IPS-18c (cell line): ENCODE measurements around the gene OR10A7.
"Not testable (repeated sequence)": the region's sequence is repeated elsewhere in the genome, so short reads cannot be mapped to it uniquely, and the experiment has no call there.

Source experiments
- H3K4me3 ChIP-seq: 2 replicates; pipeline ENCODE4 v1.7.0; 2013; ENCODE audit warnings: low read depth, mild to moderate bottlenecking, low read length, moderate library complexity; ENCODE audit not compliant: insufficient read depth
- H3K9me3 ChIP-seq: one replicate; pipeline ENCODE4 v1.6.1; 2013; ENCODE audit warnings: mild to moderate bottlenecking, low read length, moderate library complexity; ENCODE audit not compliant: control insufficient read depth, insufficient read depth

OR10A7 gene, protein sequence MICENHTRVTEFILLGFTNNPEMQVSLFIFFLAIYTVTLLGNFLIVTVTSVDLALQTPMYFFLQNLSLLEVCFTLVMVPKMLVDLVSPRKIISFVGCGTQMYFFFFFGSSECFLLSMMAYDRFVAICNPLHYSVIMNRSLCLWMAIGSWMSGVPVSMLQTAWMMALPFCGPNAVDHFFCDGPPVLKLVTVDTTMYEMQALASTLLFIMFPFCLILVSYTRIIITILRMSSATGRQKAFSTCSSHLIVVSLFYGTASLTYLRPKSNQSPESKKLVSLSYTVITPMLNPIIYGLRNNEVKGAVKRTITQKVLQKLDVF

GRCh38 chr12:55220725-55221124, at the start of gene OR10A7:
OR10A7 (plus strand) TSS chr12:55221025; CDS start chr12:55221025, 0 bp downstream.
- Histone ChIP-seq H3K4me3 (no peak within 1 kb of the TSS), H3K9me3 (no peaks in the 10 kb centered on the region)

- Histone ChIP-seq H3K4me3 (no peak overlapping the region), H3K9me3 (peaks cover 3% of the 10 kb centered on the region)
Observed at GRCh38 chr12:55171445-55171844, 49.4 kb upstream of the OR10A7 start.

GRCh38 chr12:55171846-55172245, 49.0 kb upstream of the OR10A7 start:
- H3K4me3 ChIP-seq: not testable (repeated sequence)

DNA sequence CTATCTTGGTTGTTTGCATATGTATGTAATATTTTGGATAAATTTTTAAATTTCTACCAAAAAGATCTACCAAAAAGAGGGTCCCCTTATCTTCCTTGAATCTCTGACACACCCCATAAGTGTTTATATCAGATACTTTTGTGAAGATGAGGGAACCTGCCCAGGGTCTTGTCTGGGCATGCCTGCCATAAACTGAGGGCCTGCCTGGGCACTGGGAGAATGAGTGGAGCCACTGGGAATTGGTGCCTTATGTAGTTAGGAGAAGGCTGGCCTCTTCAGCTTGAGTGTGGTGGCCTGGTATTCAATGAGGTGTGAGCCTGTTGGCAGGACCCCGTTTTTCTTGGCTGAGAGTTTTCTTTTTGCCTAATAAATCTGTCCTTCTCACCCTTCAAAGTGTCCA, 48.1 kb upstream of the OR10A7 start:
- Histone ChIP-seq H3K4me3 (no peak overlapping the region), H3K9me3 (peaks cover 3% of the 10 kb centered on the region)

More at GRCh38 chr12:55171846-55172245, 49.0 kb upstream of the OR10A7 start:
- H3K9me3 ChIP-seq: not testable (repeated sequence)

GRCh38 chr12:55173456-55173855, 47.4 kb upstream of the OR10A7 start:
- no peak overlapping the region for H3K4me3 ChIP-seq

DNA sequence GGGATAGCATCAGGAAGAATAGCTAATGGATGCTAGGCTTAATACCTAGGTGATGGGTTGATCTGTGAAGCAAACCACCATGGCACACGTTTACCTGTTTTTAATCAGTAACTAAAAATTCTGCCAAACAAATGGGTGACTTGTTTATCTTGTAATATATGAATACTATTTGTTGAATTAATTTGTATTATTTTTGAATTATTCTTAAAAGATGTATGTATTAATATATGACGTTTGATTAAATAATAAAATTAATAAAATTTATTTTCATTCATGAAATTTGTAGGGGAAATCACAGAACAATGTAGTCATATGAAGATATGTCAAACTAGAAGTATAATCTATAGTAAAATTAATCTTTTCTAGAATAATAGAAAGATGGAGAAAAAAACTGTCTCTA, 32.3 kb upstream of the OR10A7 start:
- no peak overlapping the region for H3K4me3 ChIP-seq
- no peaks in the 10 kb centered on the region for H3K9me3 ChIP-seq

More at GRCh38 chr12:55173456-55173855, 47.4 kb upstream of the OR10A7 start:
- peaks cover 3% of the 10 kb centered on the region for H3K9me3 ChIP-seq

DNA sequence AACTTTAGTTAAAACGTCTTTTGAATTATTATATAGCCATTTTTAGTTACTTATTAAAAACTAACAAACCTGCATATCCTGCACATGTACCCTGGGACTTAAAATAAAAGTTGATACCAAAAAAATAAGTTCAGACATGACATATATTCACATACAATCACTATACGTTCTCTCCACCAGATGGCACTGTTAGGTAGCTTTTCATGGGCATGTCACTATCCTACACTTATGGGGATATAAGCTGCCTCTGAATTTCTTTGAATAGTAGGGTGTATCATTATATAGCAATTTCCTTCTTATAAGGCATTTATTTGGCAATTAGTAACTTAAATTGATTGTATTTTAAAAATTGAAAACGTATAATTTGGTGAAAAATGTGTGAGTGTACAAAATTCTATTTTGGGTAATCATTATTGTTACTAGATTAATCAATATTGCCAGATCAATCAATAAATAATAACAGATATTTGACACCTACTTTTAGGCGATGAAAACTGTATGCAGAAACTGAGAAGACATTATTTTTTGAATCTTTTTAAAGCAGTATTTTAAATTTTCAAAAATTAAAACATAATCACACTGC, 31.8 kb upstream of the OR10A7 start:
- Histone ChIP-seq H3K9me3 (no peaks in the 10 kb centered on the region), H3K4me3 (no peak overlapping the region)

GRCh38 chr12:55194382-55194781, 26.4 kb upstream of the OR10A7 start:
- no peaks in the 10 kb centered on the region for H3K9me3 ChIP-seq
- no peak overlapping the region for H3K4me3 ChIP-seq

DNA sequence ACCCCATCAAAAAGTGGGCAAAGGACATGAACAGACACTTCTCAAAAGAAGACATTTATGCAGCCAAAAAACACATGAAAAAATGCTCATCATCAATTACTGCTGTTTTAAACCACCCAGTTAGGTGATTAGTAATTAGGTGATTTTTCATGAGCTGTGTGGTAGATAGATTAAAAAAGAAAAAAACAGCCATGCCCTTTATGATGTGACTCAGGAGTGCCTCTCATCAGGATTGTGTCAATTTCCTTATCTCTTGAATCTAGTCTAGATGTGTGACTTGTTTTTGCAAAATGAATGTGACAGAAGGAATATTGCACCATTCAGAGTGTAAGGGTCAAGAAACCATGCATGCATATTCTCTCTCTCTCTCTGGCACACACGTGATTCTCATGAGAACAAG, 5.7 kb downstream of the OR10A7 start:
- no peaks in the 10 kb centered on the region for H3K9me3 ChIP-seq
- H3K4me3 ChIP-seq: no peak overlapping the region

- Histone ChIP-seq H3K9me3 (no peaks in the 10 kb centered on the region), H3K4me3 (no peak overlapping the region)
Observed at GRCh38 chr12:55227643-55228042, 6.8 kb downstream of the OR10A7 start.

- H3K9me3 ChIP-seq: no peaks in the 10 kb centered on the region
- H3K4me3 ChIP-seq: no peak within 1 kb of the TSS
Observed at GRCh38 chr12:55244309-55244708, 23.5 kb downstream of the OR10A7 start, which contains the start of gene OR6C74. OR6C74 (plus strand) TSS chr12:55244609; CDS start chr12:55247288, 2,679 bp downstream.

GRCh38 chr12:55246159-55246558, 25.3 kb downstream of the OR10A7 start:
- H3K9me3 ChIP-seq: no peaks in the 10 kb centered on the region

DNA sequence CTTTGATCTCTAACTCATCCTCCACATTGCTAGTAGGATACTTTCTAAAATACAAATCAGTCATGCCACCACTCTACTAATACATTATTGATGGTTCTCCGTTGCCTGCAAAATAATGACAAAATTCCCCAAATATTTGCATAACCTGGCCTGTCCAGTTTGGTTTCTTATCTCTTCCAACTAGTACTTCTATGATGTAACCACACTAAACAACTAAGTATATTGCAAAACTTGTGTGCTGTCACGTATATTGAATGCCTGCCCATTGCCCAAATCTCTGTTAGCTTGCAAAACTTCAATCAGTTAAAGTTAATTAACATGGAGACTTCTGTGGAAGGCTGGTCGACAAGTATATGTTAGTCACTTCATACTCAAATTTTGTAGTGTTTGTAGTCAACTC, 30.1 kb downstream of the OR10A7 start:
- Histone ChIP-seq H3K4me3 (no peak overlapping the region), H3K9me3 (no peaks in the 10 kb centered on the region)

More at GRCh38 chr12:55246159-55246558, 25.3 kb downstream of the OR10A7 start:
- no peak overlapping the region for H3K4me3 ChIP-seq

DNA sequence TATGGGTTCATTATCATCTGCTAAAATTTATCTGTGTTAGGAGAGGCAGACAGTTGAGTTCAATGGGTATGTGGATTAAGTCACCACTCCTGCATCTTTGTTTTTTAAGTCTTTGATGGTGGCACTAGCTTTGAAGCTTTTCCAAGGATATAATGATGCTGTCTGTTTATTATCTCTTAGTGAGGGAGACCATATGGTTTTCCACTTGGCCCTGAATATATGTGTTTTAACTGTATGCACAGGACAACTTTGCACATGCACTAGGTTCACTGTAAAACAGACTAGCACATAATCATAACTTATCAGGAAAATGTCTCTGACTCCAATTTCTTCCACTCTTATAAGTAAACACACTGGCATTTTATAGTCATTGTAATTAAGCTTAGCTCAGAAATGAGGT, 32.5 kb downstream of the OR10A7 start:
- H3K4me3 ChIP-seq: no peak overlapping the region

GRCh38 chr12:55256831-55257230, 36.0 kb downstream of the OR10A7 start:
- no peak overlapping the region for H3K4me3 ChIP-seq
- H3K9me3 ChIP-seq: no peaks in the 10 kb centered on the region

More for the DNA sequence above, 32.5 kb downstream of the OR10A7 start:
- no peaks in the 10 kb centered on the region for H3K9me3 ChIP-seq

DNA sequence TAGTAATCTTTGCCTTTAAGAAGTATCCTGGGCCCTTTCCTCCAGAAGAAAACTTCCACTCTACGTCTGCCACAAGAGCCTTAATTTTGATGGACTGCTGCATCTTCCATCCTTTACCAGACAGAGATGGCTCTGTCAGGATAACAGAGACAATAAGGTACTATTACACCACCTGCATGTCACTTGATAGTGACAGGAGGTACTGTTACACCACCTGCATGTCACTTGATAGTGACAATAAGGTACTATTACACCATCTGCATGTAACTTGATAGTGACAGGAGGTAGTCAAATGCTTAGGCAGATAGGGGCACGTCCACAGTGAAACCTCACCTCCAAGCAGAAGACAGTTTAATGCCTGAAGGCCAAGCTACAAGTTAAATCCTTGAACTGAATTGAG, 37.5 kb downstream of the OR10A7 start:
- no peaks in the 10 kb centered on the region for H3K9me3 ChIP-seq
- no peak overlapping the region for H3K4me3 ChIP-seq
